Measurements from ENCODE around the gene CYSTM1. TPM values are rescaled to one million over a fixed set of nuclear protein-coding genes. Genes with fewer than 3 reads are reported as not detected.

The CYSTM1 gene
- total RNA-seq, 1 experiment from 2014 or later: 43.3 TPM

GRCh38 chr5:140202078-140202477 lies 27.1 kb downstream of the CYSTM1 start:
- ATAC-seq (no peak; the same call in 1 of the 2 replicates), DNase-seq (peak; percentile 47)
- Histone ChIP-seq H3K4me2 (ENCODE audit: low read length) (0 out of 2 replicates have a peak overlapping the region, but pooled peaks have one; percentile 6), H3K9ac (ENCODE audit: low read length) (no peak overlapping the region), H3K36me3 (ENCODE audit: low read depth, low read length) (peaks cover 4% of the 10 kb centered on the region; the same call in 1 of the 2 replicates), H3K4me1 (ENCODE audit: insufficient read depth, low read length) (peaks cover 4% of the 10 kb centered on the region; the same call in 1 of the 2 replicates), H3K4me3 (ENCODE audit: low read length) (no peak overlapping the region), H2AFZ (ENCODE audit: low read length) (no peak overlapping the region), H3K27me3 (ENCODE audit: low read length) (no peaks in the 10 kb centered on the region), H4K20me1 (ENCODE audit: low read length) (no peaks in the 10 kb centered on the region), H3K27ac (ENCODE audit: low read length) (no peak overlapping the region), H3K79me2 (ENCODE audit: low read length) (no peaks in the 10 kb centered on the region), H3F3A (ENCODE audit: low read length, unreplicated experiment) (no peaks in the 10 kb centered on the region), H3K9me3 (ENCODE audit: low read length) (no peaks in the 10 kb centered on the region), H3K9me2 (replicated peaks; ENCODE audit: low read length) (no peaks in the 10 kb centered on the region)
- BruUV-seq (replicated peaks): no TSS peak
- POLR2A ChIA-PET (ENCODE audit: unreplicated experiment): no interaction called here
- TF ChIP-seq EZH2phosphoT487 (IDR thresholded peaks at IDR 0.05; ENCODE audit: borderline replicate concordance, low read length) (no peak), CTCF (conservative IDR thresholded peaks at IDR 0.05; ENCODE audit: low read depth, low read length) (no peak), EZH2 (IDR thresholded peaks at IDR 0.05; ENCODE audit: low read length, unreplicated experiment) (no peak)
- intact Hi-C loops (cut with micrococcal nuclease): no loop called here
- CTCF ChIA-PET: no interaction called here

- DNase-seq (no peak), ATAC-seq (no peak)
- CTCF ChIA-PET: no interaction called here
- Histone ChIP-seq H3K4me3 (ENCODE audit: low read length) (no peak overlapping the region), H3K27ac (ENCODE audit: low read length) (no peak overlapping the region), H4K20me1 (ENCODE audit: low read length) (no peaks in the 10 kb centered on the region), H3K9me2 (replicated peaks; ENCODE audit: low read length) (no peaks in the 10 kb centered on the region), H3K9ac (ENCODE audit: low read length) (no peak overlapping the region), H3F3A (ENCODE audit: low read length, unreplicated experiment) (no peaks in the 10 kb centered on the region), H3K4me2 (ENCODE audit: low read length) (no peak overlapping the region), H3K9me3 (ENCODE audit: low read length) (no peaks in the 10 kb centered on the region), H3K36me3 (ENCODE audit: low read depth, low read length) (no peaks in the 10 kb centered on the region; the same call in 1 of the 2 replicates), H3K79me2 (ENCODE audit: low read length) (no peaks in the 10 kb centered on the region), H2AFZ (ENCODE audit: low read length) (no peak overlapping the region), H3K4me1 (ENCODE audit: insufficient read depth, low read length) (peaks cover 4% of the 10 kb centered on the region; the same call in 1 of the 2 replicates), H3K27me3 (ENCODE audit: low read length) (no peaks in the 10 kb centered on the region)
- intact Hi-C loops (cut with micrococcal nuclease): no loop called here
- POLR2A ChIA-PET (ENCODE audit: unreplicated experiment): no interaction called here
- BruUV-seq (replicated peaks): no TSS peak
- no peak for TF ChIP-seq CTCF (conservative IDR thresholded peaks at IDR 0.05; ENCODE audit: low read depth, low read length)
- no peak for TF ChIP-seq EZH2 (IDR thresholded peaks at IDR 0.05; ENCODE audit: low read length, unreplicated experiment)
- TF ChIP-seq EZH2phosphoT487 (IDR thresholded peaks at IDR 0.05; ENCODE audit: borderline replicate concordance, low read length): no peak
These were observed 27.6 kb downstream of the CYSTM1 start for GRCh38 chr5:140202610-140203009.

- DNase-seq: no peak
- peak; percentile 22; the same call in 1 of the 2 replicates for ATAC-seq
- no peak for TF ChIP-seq EZH2phosphoT487 (IDR thresholded peaks at IDR 0.05; ENCODE audit: borderline replicate concordance, low read length)
- TF ChIP-seq CTCF (conservative IDR thresholded peaks at IDR 0.05; ENCODE audit: low read depth, low read length): no peak
- no peak for TF ChIP-seq EZH2 (IDR thresholded peaks at IDR 0.05; ENCODE audit: low read length, unreplicated experiment)
- no peaks in the 10 kb centered on the region for H3F3A ChIP-seq (ENCODE audit: low read length, unreplicated experiment)
- no peak overlapping the region for H3K4me2 ChIP-seq (ENCODE audit: low read length)
- no peaks in the 10 kb centered on the region for H3K9me3 ChIP-seq (ENCODE audit: low read length)
- no peaks in the 10 kb centered on the region for H3K27me3 ChIP-seq (ENCODE audit: low read length)
- no peak overlapping the region for H3K9ac ChIP-seq (ENCODE audit: low read length)
- intact Hi-C loops (cut with micrococcal nuclease): no loop called here
- no peak overlapping the region for H3K4me3 ChIP-seq (ENCODE audit: low read length)
- ChIA-PET POLR2A (ENCODE audit: unreplicated experiment) (no interaction called here), CTCF (interaction anchor here (0.6 kb wide), 1 partner anchor 155 kb away, joined by 5 read pairs; no protein-coding TSS in a partner anchor)
- no peaks in the 10 kb centered on the region for H3K9me2 ChIP-seq (replicated peaks; ENCODE audit: low read length)
- BruUV-seq (replicated peaks): no TSS peak
- H3K4me1 ChIP-seq (ENCODE audit: insufficient read depth, low read length): peaks cover 4% of the 10 kb centered on the region; the same call in 1 of the 2 replicates
- no peak overlapping the region for H2AFZ ChIP-seq (ENCODE audit: low read length)
- no peaks in the 10 kb centered on the region for H4K20me1 ChIP-seq (ENCODE audit: low read length)
- H3K79me2 ChIP-seq (ENCODE audit: low read length): no peaks in the 10 kb centered on the region
- no peaks in the 10 kb centered on the region for H3K36me3 ChIP-seq (ENCODE audit: low read depth, low read length)
- no peak overlapping the region for H3K27ac ChIP-seq (ENCODE audit: low read length)
These were observed 30.2 kb downstream of the CYSTM1 start for GRCh38 chr5:140205216-140205615.
